Subcutaneous adipose tissue (tissue), 4 donors: ENCODE data around the gene PREB. TPM values are rescaled to one million over a fixed set of nuclear protein-coding genes. Genes with fewer than 3 reads are reported as not detected.

ENCODE experiments used
- CTCF ChIP-seq: fragments of 450-650 bp; IDR thresholded peaks from one replicate; pipeline ENCODE4 v1.5.1; 2016; ENCODE audit warnings: low read depth, mild to moderate bottlenecking, control low read depth, antibody characterized with exemption, moderate library complexity
- total RNA-seq, 4 donors: library from RNA; depleted of rRNA; stranded (reverse); fragments of >200 nt; gene quantifications; one replicate each; pipeline ENCODE4 v1.1.0, GENCODE V29; 2016

Gene PREB
- total RNA-seq, 4 donors from 2014 or later, result 43.5 to 63.3 (median 52.4) TPM

- no peak for TF ChIP-seq CTCF
Observed at GRCh38 chr2:27130396-27130795, 4.0 kb downstream of the PREB start.

DNA sequence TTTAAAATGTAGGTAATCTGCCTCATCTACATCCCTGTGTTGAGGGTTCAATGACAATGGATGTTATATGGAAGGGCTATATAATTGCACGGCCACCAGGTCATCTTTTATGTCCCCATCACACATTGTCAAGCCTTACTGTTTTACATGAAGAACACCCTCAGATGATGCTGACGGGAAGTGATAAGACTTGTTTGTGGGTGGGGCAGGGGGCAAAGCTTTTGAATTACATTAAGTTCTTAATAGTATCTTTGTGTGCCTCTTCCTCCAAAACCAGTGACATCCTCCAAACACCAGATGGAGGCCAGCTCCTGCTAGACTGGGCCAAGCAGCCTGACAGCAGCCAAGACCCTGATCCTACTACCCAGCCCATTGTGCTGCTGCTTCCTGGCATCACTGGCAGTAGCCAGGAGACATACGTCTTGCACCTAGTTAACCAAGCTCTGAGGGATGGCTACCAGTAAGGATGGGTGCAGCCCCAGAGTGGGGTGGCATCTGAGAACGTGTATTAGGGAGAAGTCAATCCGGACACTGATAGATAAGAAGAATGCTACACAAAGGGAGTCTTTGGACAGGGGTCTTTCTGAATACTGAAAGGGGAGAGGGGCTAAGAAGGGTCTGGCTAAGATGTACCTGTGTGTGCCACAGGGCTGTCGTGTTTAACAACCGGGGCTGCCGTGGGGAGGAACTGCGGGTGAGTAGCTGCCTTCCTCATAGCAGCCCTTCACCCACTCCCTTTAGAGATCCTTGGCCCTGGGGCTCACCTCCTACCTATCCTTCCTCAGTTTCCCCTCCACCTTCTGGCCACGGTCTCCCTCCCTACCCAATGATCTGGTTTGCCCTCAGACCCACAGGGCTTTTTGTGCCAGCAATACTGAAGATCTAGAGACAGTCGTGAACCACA lies 5.5 kb downstream of the PREB start:
- TF ChIP-seq CTCF, result no peak

DNA sequence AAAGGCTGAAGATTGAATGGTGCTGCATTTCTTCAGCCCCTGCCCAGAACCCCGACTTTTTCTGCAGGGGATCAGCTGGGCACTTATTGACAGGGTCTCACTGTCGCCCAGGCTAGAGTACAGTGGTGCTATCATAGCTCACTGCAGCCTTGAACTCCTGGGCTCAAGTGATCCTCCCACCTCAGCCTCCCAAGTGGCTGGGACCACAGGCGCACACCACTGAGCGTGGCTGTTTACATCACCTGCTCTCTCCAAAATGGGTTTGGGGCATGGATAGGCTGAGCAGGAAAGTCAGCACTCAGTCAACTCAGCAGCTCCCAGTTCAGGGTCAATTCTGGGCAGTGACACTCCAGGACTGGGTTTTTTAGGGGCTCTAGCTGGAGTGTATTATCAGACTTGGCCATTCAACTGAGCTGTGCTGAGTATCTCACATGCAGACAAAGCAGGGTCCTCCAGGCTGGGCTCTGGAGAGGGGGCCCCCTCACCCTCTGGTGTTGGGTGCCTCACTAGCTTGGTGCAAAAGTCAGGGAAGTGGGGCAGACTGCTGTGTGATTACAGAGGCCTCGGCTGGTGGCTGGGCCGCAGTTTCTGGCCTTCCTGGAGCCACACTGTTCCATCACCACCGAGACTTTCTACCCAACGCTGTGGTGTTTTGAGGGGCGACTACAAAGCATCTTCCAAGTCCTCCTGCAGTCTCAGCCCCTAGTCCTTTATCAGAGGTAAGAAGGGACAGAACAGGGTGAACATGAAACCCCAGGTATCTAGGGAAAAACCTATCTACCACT lies 6.4 kb downstream of the PREB start:
- no peak for TF ChIP-seq CTCF

- TF ChIP-seq CTCF, result no peak
Observed at GRCh38 chr2:27126252-27126710, 8.2 kb downstream of the PREB start.

- TF ChIP-seq CTCF, result no peak
Observed at GRCh38 chr2:27125104-27125503, 9.3 kb downstream of the PREB start.

- no peak for TF ChIP-seq CTCF
Observed at GRCh38 chr2:27123302-27124150, 10.9 kb downstream of the PREB start, which contains the start of gene ABHD1. ABHD1 (plus strand) TSS chr2:27123815; CDS start chr2:27123949, 134 bp downstream.
